K562 (cell line): Measurements from ENCODE around the gene AGFG1. TPM values are rescaled to one million over a fixed set of nuclear protein-coding genes. Genes with fewer than 3 reads are reported as not detected.

Experiments
- ATAC-seq: fragments of 200-7000 bp; cut with Tn5 transposase; 3 replicates; pipeline ENCODE4 v1.9.1; 2020; ENCODE audit warnings: moderate library complexity
- BruUV-seq: library from RNA; stranded (reverse); fragments of 400-500 nt; replicated peaks from 2 replicates; lab custom pipeline; 2021; lab: Mats Ljungman, UMichigan
- CTCF ChIA-PET: fragments of 300-600 bp; formaldehyde crosslinking; extraction: SDS; loops from one replicate; lab custom pipeline; 2021; ENCODE audit warnings: low intra/inter-chr PET ratio; lab: Yijun Ruan, JAX
- POLR2A ChIA-PET: fragments of 300-600, 350-650 bp; sonication (Branson Sonifier 250); formaldehyde crosslinking; extraction: SDS; loops from one replicate; lab custom pipeline; 2021; ENCODE audit warnings: antibody characterized with exemption, inconsistent platforms; lab: Yijun Ruan, JAX
- DNase-seq, 4 experiments: peaks; one replicate each; pipeline versions ENCODE4 v3.0.0 to v3.0.0-alpha.2; 2011 to 2018; ENCODE audit warnings: low spot score in 3 of 4, mixed read lengths in 3 of 4; ENCODE audit errors: extremely low read depth in 1 of 4
- FAIRE-seq: peaks from 2 replicates; lab custom pipeline; 2011; peaks lifted over from hg19 to GRCh38; lab: Jason Lieb, UNC
- H2AFZ ChIP-seq: 2 replicates; pipeline ENCODE4 v1.6.0; 2011; ENCODE audit warnings: low read depth, low read length, control low read depth, inconsistent platforms
- H3K27ac ChIP-seq: fragments of 200-600 bp; 3 replicates; pipeline ENCODE4 v1.8.0; 2011; ENCODE audit warnings: low read depth, mild to moderate bottlenecking, control low read depth, inconsistent platforms, low read length, moderate library complexity, mixed read lengths; ENCODE audit errors: extremely low read depth
- H3K27me3 ChIP-seq, 2 experiments: fragments of 300-600 bp in 1 of 2; 2 replicates in 1 of 2; 3 replicates in 1 of 2; pipeline versions ENCODE4 v1.6.0 to v1.8.0; 2011; ENCODE audit warnings: inconsistent platforms in 2 of 2, low read length in 2 of 2, mild to moderate bottlenecking in 1 of 2, mixed read lengths in 1 of 2, moderate library complexity in 1 of 2; ENCODE audit not compliant: control insufficient read depth in 2 of 2, insufficient read depth in 2 of 2
- H3K36me3 ChIP-seq: fragments of 300-600 bp; 3 replicates; pipeline ENCODE4 v1.8.0; 2011; ENCODE audit warnings: mild to moderate bottlenecking, low read length, inconsistent platforms; ENCODE audit not compliant: control insufficient read depth, insufficient read depth
- H3K4me1 ChIP-seq, 2 experiments: fragments of 200-600 bp in 1 of 2; replicated peaks in 1 of 2; 2 replicates in 1 of 2; 3 replicates in 1 of 2; pipeline versions ENCODE4 v1.5.1 to v1.8.0; 2011; ENCODE audit warnings: inconsistent platforms in 2 of 2, low read length in 2 of 2, mild to moderate bottlenecking in 1 of 2, mixed read lengths in 1 of 2, moderate library complexity in 1 of 2; ENCODE audit not compliant: control insufficient read depth in 2 of 2, insufficient read depth in 2 of 2
- H3K4me2 ChIP-seq: 2 replicates; pipeline ENCODE4 v1.6.1; 2011; ENCODE audit warnings: low read length, control low read depth, inconsistent platforms, mixed read lengths; ENCODE audit not compliant: insufficient read depth
- H3K4me3 ChIP-seq: fragments of 200-600 bp; sonication (generic), shearing (Covaris generic); 2 replicates; pipeline ENCODE4 v1.5.1; 2016; ENCODE audit warnings: control low read depth, inconsistent platforms
- H3K79me2 ChIP-seq: fragments of 200-600 bp; 3 replicates; pipeline ENCODE4 v1.8.0; 2011; ENCODE audit warnings: low read length, inconsistent platforms; ENCODE audit not compliant: control insufficient read depth, insufficient read depth
- H3K9ac ChIP-seq, 2 experiments: 2 replicates each; pipeline versions ENCODE4 v1.6.0 to v1.6.1; 2011; ENCODE audit warnings: low read depth in 2 of 2, low read length in 2 of 2, control low read depth in 1 of 2, inconsistent platforms in 1 of 2, mild to moderate bottlenecking in 1 of 2, mixed read lengths in 1 of 2; ENCODE audit not compliant: insufficient read depth in 1 of 2
- H3K9me1 ChIP-seq: one replicate; pipeline ENCODE4 v1.6.0; 2011; ENCODE audit warnings: inconsistent platforms, mild to moderate bottlenecking, low read length, moderate library complexity; ENCODE audit not compliant: control insufficient read depth, insufficient read depth
- H3K9me3 ChIP-seq: replicated peaks from 2 replicates; pipeline ENCODE4 v1.5.1; 2011; ENCODE audit warnings: low read depth, low read length, inconsistent platforms; ENCODE audit not compliant: control insufficient read depth, insufficient read depth
- H4K20me1 ChIP-seq: replicated peaks from 2 replicates; pipeline ENCODE4 v1.6.1; 2011; ENCODE audit warnings: low read length, inconsistent platforms, mixed read lengths; ENCODE audit not compliant: control insufficient read depth, insufficient read depth
- CBFB ChIP-seq: sonication (generic); formaldehyde crosslinking; IDR thresholded peaks from 2 replicates; pipeline ENCODE4 v1.4.0; 2020; ENCODE audit warnings: mild to moderate bottlenecking, missing genetic modification reagents
- CREB3 ChIP-seq: fragments of 450-650 bp; conservative IDR thresholded peaks from 2 replicates; pipeline ENCODE4 v1.6.1; 2016; ENCODE audit warnings: missing genetic modification characterization, low read depth, mild to moderate bottlenecking, missing compliant biosample characterization, moderate library complexity
- CXXC5 ChIP-seq: fragments of 250-450 bp; sonication (Bioruptor Pico); IDR thresholded peaks from 2 replicates; pipeline ENCODE4 v1.8.0; 2022; ENCODE audit warnings: inconsistent platforms, mild to moderate bottlenecking, moderate library complexity
- E2F3 ChIP-seq: fragments of 250-450 bp; sonication (Bioruptor Pico); IDR thresholded peaks from 2 replicates; pipeline ENCODE4 v1.4.0; 2020; ENCODE audit warnings: mild to moderate bottlenecking
- HNRNPK ChIP-seq: fragments of 200-400 bp; formaldehyde crosslinking; IDR thresholded peaks from one replicate; pipeline ENCODE4 v1.6.1; 2018; ENCODE audit warnings: mild to moderate bottlenecking, low read depth, low read length; ENCODE audit not compliant: poor library complexity, severe bottlenecking
- MYC ChIP-seq, 2 experiments: fragments of 250-450 bp in 1 of 2; sonication (Bioruptor Pico) in 1 of 2; IDR thresholded peaks; 2 replicates each; pipeline versions ENCODE4 v1.5.1 to v1.6.1; 2012 to 2021; ENCODE audit warnings: low read depth in 2 of 2, borderline replicate concordance in 1 of 2, improper control_type of control experiment in 1 of 2, low read length in 1 of 2, mild to moderate bottlenecking in 1 of 2, moderate library complexity in 1 of 2
- PKNOX1 ChIP-seq: fragments of 450-650 bp; IDR thresholded peaks from 2 replicates; pipeline ENCODE4 v1.6.1; 2016
- POLR2AphosphoS2 ChIP-seq: IDR thresholded peaks from 2 replicates; pipeline ENCODE4 v1.6.1; 2012; ENCODE audit warnings: low read length, improper control_type of control experiment
- PRMT5 ChIP-seq: sonication (generic); formaldehyde crosslinking; IDR thresholded peaks from 2 replicates; pipeline ENCODE4 v1.5.0; 2020; ENCODE audit warnings: missing genetic modification reagents
- PTRF ChIP-seq: fragments of 450-650 bp; IDR thresholded peaks from 2 replicates; pipeline ENCODE4 v1.6.1; 2016; ENCODE audit warnings: mild to moderate bottlenecking, missing genetic modification characterization, missing compliant biosample characterization
- RBM39 ChIP-seq: fragments of 200-400 bp; formaldehyde crosslinking; optimal IDR thresholded peaks from 2 replicates; pipeline ENCODE3; 2018; ENCODE audit warnings: low read depth, low read length
- TOE1 ChIP-seq, 2 experiments: fragments of 450-650 bp in 1 of 2; sonication (generic) in 1 of 2; formaldehyde crosslinking in 1 of 2; IDR thresholded peaks; 2 replicates each; pipeline versions ENCODE4 v1.7.1 to v1.8.0; 2016 to 2022; ENCODE audit warnings: borderline replicate concordance in 2 of 2, mild to moderate bottlenecking in 2 of 2, antibody characterized with exemption in 1 of 2, inconsistent platforms in 1 of 2, low read depth in 1 of 2, missing genetic modification reagents in 1 of 2, moderate library complexity in 1 of 2
- U2AF1 ChIP-seq: fragments of 200-400 bp; formaldehyde crosslinking; optimal IDR thresholded peaks from 2 replicates; pipeline ENCODE3; 2017; ENCODE audit warnings: mild to moderate bottlenecking, low read depth, low read length, moderate library complexity
- VEZF1 ChIP-seq: fragments of 200-800 bp; sonication (Bioruptor generic); IDR thresholded peaks from 2 replicates; pipeline ENCODE4 v1.6.1; 2017; ENCODE audit warnings: missing genetic modification characterization, missing compliant biosample characterization
- ZBTB7A ChIP-seq: IDR thresholded peaks from 2 replicates; pipeline ENCODE4 v1.6.1; 2011; ENCODE audit warnings: low read depth, mild to moderate bottlenecking, low read length, moderate library complexity, borderline replicate concordance; ENCODE audit not compliant: control insufficient read depth
- ZNF408 ChIP-seq: fragments of 250-450 bp; sonication (Bioruptor Pico); IDR thresholded peaks from 2 replicates; pipeline ENCODE4 v1.4.0; 2020; ENCODE audit warnings: low read depth, mild to moderate bottlenecking, moderate library complexity
- WGBS: fragments of 100-300 bp; shearing (Covaris generic); methylation state at CpG from one replicate; pipeline ENCODE4 v1.1.6; 2016; ENCODE audit warnings: low coverage, mixed read lengths; ENCODE audit not compliant: insufficient coverage; ENCODE audit errors: missing lambda C conversion rate; 5-methylcytosine and 5-hydroxymethylcytosine counted together
- in situ Hi-C: fragments of 300-500 bp; cut with MboI; formaldehyde crosslinking; loops from 4 replicates; pipeline ENCODE4 v1.15.0; 2018; ENCODE audit warnings: inconsistent platforms, mixed read lengths
- intact Hi-C: fragments of 100-400 bp; cut with micrococcal nuclease; formaldehyde crosslinking; loops from 2 replicates; pipeline ENCODE4 v1.14.2; 2022
- polyA plus RNA-seq, 8 experiments: library from polyadenylated mRNA; depleted of rRNA in 4 of 8; stranded (reverse) in 5 of 8; unstranded in 3 of 8; fragments of >200 nt; fragmentation: Nextera tagmentation in 2 of 8; fragmentation: Illumina TruSeq in 1 of 8; extraction: Ambion mirVana in 2 of 8; extraction: Trizol in 1 of 8; gene quantifications; 2 replicates each; pipeline versions ENCODE4 v1.2.1 to v1.2.3, GENCODE V29; 2011 to 2014; ENCODE audit warnings: inconsistent platforms in 1 of 8, missing spikeins in 1 of 8
- total RNA-seq, 7 experiments: library from RNA; depleted of rRNA in 6 of 7; stranded (reverse); fragments of >200 nt in 6 of 7; fragmentation: Illumina TruSeq in 2 of 7; extraction: Trizol in 2 of 7; gene quantifications; 2 replicates each; pipeline versions ENCODE4 v1.2.1 to v1.2.3, GENCODE V29; 2011 to 2021; ENCODE audit warnings: low replicate concordance in 1 of 7

The AGFG1 gene
- total and polyA plus RNA-seq, 9 of the 15 experiments (the other 6 are each of a cell fraction or from before 2014, with no cell fraction given), result 11.2 to 97.5 (median 36.0) TPM

DNA sequence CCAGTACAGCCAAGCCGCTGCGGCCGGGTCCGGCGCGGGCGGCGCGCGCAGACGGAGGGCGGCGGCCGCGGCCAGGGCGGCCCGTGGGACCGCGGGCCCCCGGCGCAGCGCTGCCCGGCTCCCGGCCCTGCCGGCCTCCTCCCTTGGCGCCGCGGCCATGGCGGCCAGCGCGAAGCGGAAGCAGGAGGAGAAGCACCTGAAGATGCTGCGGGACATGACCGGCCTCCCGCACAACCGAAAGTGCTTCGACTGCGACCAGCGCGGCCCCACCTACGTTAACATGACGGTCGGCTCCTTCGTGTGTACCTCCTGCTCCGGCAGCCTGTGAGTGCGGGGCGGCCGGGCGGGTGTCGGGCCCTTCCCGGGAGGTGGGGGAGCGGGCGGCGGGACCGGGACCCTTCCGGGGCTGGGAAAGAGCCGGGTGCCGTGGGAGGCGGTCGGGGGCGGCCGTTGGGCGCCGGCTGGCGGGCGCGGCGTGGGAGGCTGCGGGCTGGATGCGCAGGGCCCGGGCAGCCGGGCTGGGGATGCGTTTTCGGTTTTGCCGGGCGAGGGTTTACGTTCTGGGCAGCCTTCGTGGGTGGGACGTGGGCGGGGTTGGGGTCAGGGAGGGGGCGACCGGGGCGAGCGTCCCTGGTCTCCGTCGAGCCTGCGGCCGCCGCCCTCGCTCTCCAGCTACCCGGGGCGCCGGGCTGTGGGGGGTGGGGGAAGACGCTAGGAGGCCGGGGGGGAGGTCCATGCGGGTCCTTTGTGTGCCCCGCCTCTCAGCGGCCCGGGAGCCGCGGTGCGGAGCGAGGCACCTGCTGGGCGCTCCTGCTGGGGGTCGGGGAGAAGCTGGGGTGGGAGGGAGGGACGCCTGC lies 537 bp downstream of the AGFG1 start:
- H4K20me1 ChIP-seq, result peaks cover 10% of the 10 kb centered on the region; the same call in 1 of the 2 replicates
- in situ Hi-C loops, result no loop called here
- no TSS peak for BruUV-seq
- no peaks in the 10 kb centered on the region for H3K9me1 ChIP-seq
- ChIA-PET POLR2A (interaction anchor here (0.8 kb wide), 1 partner anchor 15 kb away, joined by 3 read pairs; no protein-coding TSS in a partner anchor), CTCF (interaction anchor here (0.6 kb wide), 1 partner anchor 17 kb away, joined by 4 read pairs; no protein-coding TSS in a partner anchor)
- peak overlapping the region; percentile 69 for H2AFZ ChIP-seq
- H3K4me2 ChIP-seq, result peak overlapping the region; percentile 76; the same call in 1 of the 2 replicates
- peak overlapping the region; percentile 94 for H3K4me3 ChIP-seq
- peaks cover 55% of the 10 kb centered on the region for H3K79me2 ChIP-seq
- WGBS, result 1% methylated on average over 13 of the region's 106 CpGs
- no peak for FAIRE-seq
- DNase-seq, result peak; percentile 59 to 73 (median 67)
- no peaks in the 10 kb centered on the region for H3K27me3 ChIP-seq
- peak overlapping the region; percentile 79 for H3K27ac ChIP-seq
- peaks cover 0 to 7% of the 10 kb centered on the region in 2 experiments; a peak in 2 of 5 replicates for H3K4me1 ChIP-seq
- peak overlapping the region; percentile 68 to 96; a peak in 3 of 4 replicates for H3K9ac ChIP-seq
- H3K9me3 ChIP-seq, result no peaks in the 10 kb centered on the region
- peak; percentile 85 for ATAC-seq
- H3K36me3 ChIP-seq, result no peaks in the 10 kb centered on the region; the same call in 2 of the 3 replicates
- intact Hi-C loops, result loop anchor here (5.0 kb wide), 1 partner anchor 40 kb away; no protein-coding TSS in a partner anchor
- TF ChIP-seq CXXC5 (CRISPR knock-in tag), result 0 out of 2 replicates have a peak, but pooled peaks have one; percentile 7
- no peak for TF ChIP-seq PRMT5 (CRISPR knock-in tag)
- no peak for TF ChIP-seq CBFB (CRISPR knock-in tag)
- no peak for TF ChIP-seq HNRNPK
- peak; percentile 61; the same call in 1 of the 2 replicates for TF ChIP-seq ZBTB7A
- TF ChIP-seq ZNF408 (CRISPR knock-in tag), result no peak
- no peak for TF ChIP-seq POLR2AphosphoS2
- peak; percentile 55; the same call in 1 of the 2 replicates for TF ChIP-seq VEZF1
- TF ChIP-seq U2AF1, result no peak
- no peak for TF ChIP-seq PTRF
- TF ChIP-seq RBM39, result no peak
- no peak for TF ChIP-seq CREB3 (tag)
- TF ChIP-seq PKNOX1, result no peak
- no peak for TF ChIP-seq TOE1 (IDR thresholded peaks at IDR 0.05; ENCODE audit: borderline replicate concordance)
- no peak for TF ChIP-seq TOE1 (CRISPR knock-in tag; IDR thresholded peaks at IDR 0.05; ENCODE audit: borderline replicate concordance, low read depth)
- no peak for TF ChIP-seq MYC (IDR thresholded peaks at IDR 0.05; ENCODE audit: low read depth, low read length)
- no peak for TF ChIP-seq MYC (CRISPR knock-in tag; IDR thresholded peaks at IDR 0.05; ENCODE audit: borderline replicate concordance, low read depth)
- TF ChIP-seq E2F3, result no peak
